Astrocyte (in vitro differentiated cells and primary cell): ENCODE measurements around the gene TRAF3IP3.

Experiments
- EZH2 ChIP-seq: IDR thresholded peaks from 2 replicates; pipeline ENCODE4 v1.6.1; 2012; ENCODE audit warnings: mild to moderate bottlenecking, low read length, inconsistent platforms; ENCODE audit not compliant: insufficient read depth
- TF ChIP-seq, protein P1 (sequence below): IDR thresholded peaks from 2 replicates; pipeline ENCODE4 v1.5.1; 2011; ENCODE audit warnings: low read depth, mild to moderate bottlenecking, inconsistent platforms, low read length, moderate library complexity; ENCODE audit not compliant: insufficient read depth

DNA sequence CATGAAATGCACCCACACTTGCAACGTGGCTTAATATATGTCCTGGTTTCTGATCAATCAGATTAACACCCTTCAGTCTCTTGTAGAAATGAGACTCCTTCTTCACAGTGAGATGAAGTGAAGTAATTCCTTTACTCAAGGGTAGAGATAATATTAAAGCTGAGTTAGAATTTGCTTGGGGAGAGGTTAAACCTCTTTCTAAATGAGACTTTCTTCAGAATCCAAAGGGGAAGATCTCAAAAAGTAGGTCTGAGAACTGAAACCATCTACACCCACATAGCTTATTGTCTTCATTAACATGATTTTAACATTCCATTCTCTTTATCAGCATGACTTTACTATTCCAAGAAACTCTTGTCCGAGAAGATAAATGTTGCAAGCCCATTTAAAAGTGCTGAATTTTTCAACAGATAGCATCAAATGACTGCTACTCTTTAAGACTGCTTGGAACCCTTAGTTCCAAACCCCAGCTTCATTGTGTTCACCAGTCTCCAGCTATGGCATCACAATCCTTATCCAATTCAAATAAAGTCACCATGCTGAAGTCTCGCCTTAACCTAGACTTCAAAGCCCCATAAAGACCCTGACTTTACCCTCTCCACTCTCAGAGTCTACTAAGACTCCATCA is 19.2 kb upstream of the TRAF3IP3 start:
- TF ChIP-seq, protein P1, sequence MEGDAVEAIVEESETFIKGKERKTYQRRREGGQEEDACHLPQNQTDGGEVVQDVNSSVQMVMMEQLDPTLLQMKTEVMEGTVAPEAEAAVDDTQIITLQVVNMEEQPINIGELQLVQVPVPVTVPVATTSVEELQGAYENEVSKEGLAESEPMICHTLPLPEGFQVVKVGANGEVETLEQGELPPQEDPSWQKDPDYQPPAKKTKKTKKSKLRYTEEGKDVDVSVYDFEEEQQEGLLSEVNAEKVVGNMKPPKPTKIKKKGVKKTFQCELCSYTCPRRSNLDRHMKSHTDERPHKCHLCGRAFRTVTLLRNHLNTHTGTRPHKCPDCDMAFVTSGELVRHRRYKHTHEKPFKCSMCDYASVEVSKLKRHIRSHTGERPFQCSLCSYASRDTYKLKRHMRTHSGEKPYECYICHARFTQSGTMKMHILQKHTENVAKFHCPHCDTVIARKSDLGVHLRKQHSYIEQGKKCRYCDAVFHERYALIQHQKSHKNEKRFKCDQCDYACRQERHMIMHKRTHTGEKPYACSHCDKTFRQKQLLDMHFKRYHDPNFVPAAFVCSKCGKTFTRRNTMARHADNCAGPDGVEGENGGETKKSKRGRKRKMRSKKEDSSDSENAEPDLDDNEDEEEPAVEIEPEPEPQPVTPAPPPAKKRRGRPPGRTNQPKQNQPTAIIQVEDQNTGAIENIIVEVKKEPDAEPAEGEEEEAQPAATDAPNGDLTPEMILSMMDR, result no peak
- no peak for TF ChIP-seq EZH2
